BJ (cell line): ENCODE measurements around the gene GGACT. TPM values are rescaled to one million over a fixed set of nuclear protein-coding genes. Genes with fewer than 3 reads are reported as not detected.
A peak's percentile ranks its signal among the peaks of the same experiment; 100 is the strongest.

Experiments used
- CTCF ChIA-PET: fragments of 350-600 bp; formaldehyde crosslinking; extraction: SDS; loops from one replicate; lab custom pipeline; 2021; ENCODE audit warnings: antibody characterized with exemption, inconsistent platforms; lab: Yijun Ruan, JAX
- POLR2A ChIA-PET: fragments of 300-600 bp; sonication (Branson Sonifier 250); formaldehyde crosslinking; extraction: SDS; loops from one replicate; lab custom pipeline; 2021; ENCODE audit warnings: antibody characterized with exemption; lab: Charles Lee
- DNase-seq: peaks from one replicate; pipeline ENCODE4 v3.0.0-alpha.2; 2011; ENCODE audit warnings: low read depth
- H3K27me3 ChIP-seq: 2 replicates; pipeline ENCODE4 v1.6.0; 2011; ENCODE audit warnings: low read length; ENCODE audit not compliant: control insufficient read depth, insufficient read depth
- H3K36me3 ChIP-seq: 2 replicates; pipeline ENCODE4 v1.5.1; 2011; ENCODE audit warnings: low read length; ENCODE audit not compliant: control insufficient read depth, insufficient read depth
- H3K4me3 ChIP-seq: 2 replicates; pipeline ENCODE4 v1.5.1; 2011; ENCODE audit warnings: low read depth, mild to moderate bottlenecking, control low read depth, low read length
- polyA plus RNA-seq: library from polyadenylated mRNA; depleted of rRNA; stranded (reverse); fragments of >200 nt; gene quantifications from 2 replicates; pipeline ENCODE4 v1.2.3, GENCODE V29; 2011
- TF ChIP-seq, protein P1 (sequence below): IDR thresholded peaks from 2 replicates; pipeline ENCODE4 v1.5.1; 2011; ENCODE audit warnings: low read depth, mild to moderate bottlenecking, control low read depth, inconsistent platforms, low read length, moderate library complexity; ENCODE audit not compliant: insufficient read depth

The GGACT gene
- polyA plus RNA-seq, 1 experiment: 7.0 TPM

DNA sequence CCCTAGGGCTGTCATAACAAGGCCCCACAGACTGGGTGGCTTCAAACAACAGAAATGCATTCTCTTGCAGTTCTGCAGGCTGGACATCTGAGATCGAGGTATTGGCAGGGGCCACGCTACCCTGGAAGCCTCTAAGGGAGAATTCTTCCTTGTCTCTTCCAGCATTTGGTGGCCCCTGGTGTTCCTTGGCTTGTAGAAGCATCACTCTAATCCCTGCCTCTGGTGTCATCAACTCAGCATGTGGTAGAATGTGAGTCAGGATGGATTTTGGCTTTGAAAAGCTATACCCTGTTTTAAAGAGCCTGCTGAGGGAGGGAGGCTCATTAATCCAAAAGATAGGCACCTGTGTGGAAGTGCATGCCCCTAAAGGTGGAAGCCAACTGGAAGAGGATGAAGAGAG lies 7.9 kb upstream of the GGACT start:
- Histone ChIP-seq H3K4me3 (no peak overlapping the region), H3K27me3 (no peaks in the 10 kb centered on the region; the same call in 1 of the 2 replicates), H3K36me3 (no peaks in the 10 kb centered on the region)
- ChIA-PET CTCF (no interaction called here), POLR2A (no interaction called here)
- TF ChIP-seq, protein P1, sequence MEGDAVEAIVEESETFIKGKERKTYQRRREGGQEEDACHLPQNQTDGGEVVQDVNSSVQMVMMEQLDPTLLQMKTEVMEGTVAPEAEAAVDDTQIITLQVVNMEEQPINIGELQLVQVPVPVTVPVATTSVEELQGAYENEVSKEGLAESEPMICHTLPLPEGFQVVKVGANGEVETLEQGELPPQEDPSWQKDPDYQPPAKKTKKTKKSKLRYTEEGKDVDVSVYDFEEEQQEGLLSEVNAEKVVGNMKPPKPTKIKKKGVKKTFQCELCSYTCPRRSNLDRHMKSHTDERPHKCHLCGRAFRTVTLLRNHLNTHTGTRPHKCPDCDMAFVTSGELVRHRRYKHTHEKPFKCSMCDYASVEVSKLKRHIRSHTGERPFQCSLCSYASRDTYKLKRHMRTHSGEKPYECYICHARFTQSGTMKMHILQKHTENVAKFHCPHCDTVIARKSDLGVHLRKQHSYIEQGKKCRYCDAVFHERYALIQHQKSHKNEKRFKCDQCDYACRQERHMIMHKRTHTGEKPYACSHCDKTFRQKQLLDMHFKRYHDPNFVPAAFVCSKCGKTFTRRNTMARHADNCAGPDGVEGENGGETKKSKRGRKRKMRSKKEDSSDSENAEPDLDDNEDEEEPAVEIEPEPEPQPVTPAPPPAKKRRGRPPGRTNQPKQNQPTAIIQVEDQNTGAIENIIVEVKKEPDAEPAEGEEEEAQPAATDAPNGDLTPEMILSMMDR: no peak
- DNase-seq: no peak

DNA sequence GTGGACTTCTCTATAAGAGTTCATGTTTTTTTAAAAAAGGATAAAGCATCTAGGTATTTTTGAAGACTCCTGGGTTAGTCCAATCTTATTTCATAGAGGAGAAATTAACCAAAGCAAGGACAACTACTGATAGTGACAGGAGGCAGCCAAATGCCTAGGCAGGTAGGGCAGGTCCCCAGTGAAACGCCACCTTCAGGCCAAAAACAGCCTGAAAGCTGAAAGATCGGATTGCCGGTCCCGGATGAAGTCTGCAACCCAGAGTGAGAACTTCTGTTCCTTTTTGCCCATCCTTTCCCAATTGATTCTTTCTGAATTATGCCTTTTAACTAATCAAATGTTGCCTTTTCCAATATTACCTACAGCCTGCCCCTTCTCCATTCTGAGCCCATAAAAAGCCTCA lies 6.1 kb upstream of the GGACT start:
- ChIA-PET POLR2A (no interaction called here), CTCF (interaction anchor here (1.1 kb wide), 1 partner anchor 22 kb away, joined by 5 read pairs; no protein-coding TSS in a partner anchor)
- no peaks in the 10 kb centered on the region; the same call in 1 of the 2 replicates for H3K27me3 ChIP-seq
- no peaks in the 10 kb centered on the region for H3K36me3 ChIP-seq
- TF ChIP-seq, protein P1: 0 out of 2 replicates have a peak, but pooled peaks have one; percentile 13
- no peak for DNase-seq
- H3K4me3 ChIP-seq: no peak overlapping the region

DNA sequence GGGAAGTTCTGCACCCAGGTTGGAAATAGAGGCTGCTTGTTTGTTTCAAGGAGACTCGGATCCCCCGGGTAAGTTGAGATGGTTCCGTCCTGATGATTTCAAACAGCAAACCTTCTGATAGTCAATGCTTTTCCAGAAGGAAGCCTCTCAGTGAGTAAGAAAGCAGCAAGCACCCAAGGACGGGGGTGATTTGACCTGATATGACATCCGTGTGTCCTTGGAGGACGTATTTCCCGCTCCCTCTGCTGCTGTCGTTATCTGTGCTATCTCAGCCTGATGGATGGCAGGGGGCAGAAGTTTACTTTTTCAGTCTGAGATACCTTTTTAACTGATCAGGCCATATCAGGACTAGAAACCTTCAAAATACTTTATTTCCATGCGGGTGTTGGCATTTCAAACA lies 5.7 kb upstream of the GGACT start:
- ChIA-PET POLR2A (no interaction called here), CTCF (no interaction called here)
- TF ChIP-seq, protein P1: no peak

DNA sequence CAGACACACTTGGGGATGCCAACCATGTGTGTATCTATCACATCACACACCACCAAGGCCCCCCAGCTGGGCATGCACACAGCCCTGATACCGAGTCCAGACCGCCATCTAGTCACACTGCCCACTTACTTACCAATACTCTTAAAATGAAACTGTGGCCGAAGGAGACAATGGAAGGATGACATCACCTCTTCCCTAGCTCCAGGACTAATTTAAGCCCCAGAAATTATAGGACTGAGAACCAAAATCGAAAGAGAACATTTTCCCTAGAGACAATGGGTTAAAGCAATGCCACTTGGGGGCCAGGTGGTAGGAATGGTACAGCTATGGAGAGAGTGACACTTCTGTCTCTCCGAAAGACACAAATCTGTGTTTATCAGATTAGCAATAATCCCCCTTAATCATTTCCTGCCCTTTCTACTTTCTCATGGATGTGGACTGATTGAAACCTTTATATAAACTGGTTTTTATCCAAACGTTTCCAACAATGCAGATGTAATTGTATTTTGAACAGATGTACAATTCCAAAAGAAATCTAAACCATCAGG lies 663 bp upstream of the GGACT start:
- TF ChIP-seq, protein P1: no peak
- Histone ChIP-seq H3K36me3 (no peaks in the 10 kb centered on the region), H3K27me3 (no peaks in the 10 kb centered on the region; the same call in 1 of the 2 replicates), H3K4me3 (no peak overlapping the region)
- DNase-seq: no peak
- POLR2A ChIA-PET: no interaction called here
- CTCF ChIA-PET: interaction anchor here (0.7 to 3.2 kb wide), 8 partner anchors 9 to 48 kb away, joined by 3 to 35 read pairs (median 4); no protein-coding TSS in a partner anchor

More for the DNA sequence above, 5.7 kb upstream of the GGACT start:
- H3K4me3 ChIP-seq: no peak overlapping the region
- H3K36me3 ChIP-seq: no peaks in the 10 kb centered on the region
- DNase-seq: no peak
- no peaks in the 10 kb centered on the region; the same call in 1 of the 2 replicates for H3K27me3 ChIP-seq

DNA sequence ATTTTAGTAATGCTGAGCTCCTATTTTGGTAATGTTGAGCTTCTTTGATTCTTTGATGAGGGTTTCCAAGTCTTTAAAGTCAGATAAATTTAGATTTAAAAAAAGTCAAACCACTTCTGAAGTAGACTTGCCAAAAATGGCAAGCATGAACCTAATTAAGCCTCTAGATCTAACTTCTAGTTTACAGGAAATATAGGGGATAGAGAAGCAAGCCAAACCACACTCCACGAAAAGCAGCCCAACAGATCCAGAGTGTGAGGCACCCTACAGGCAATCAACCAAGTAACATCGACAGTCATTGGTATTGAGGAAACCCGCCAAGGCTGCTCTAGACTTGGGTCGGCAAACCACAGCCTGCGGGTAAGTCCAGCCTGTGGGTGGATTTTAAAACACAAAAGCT lies 3.7 kb downstream of the GGACT start:
- POLR2A ChIA-PET: interaction anchor here (0.7 kb wide), 1 partner anchor 26 kb away, joined by 9 read pairs; no protein-coding TSS in a partner anchor
- no peaks in the 10 kb centered on the region for H3K36me3 ChIP-seq

More for the DNA sequence above, 3.7 kb downstream of the GGACT start:
- no peak for DNase-seq
- TF ChIP-seq, protein P1: no peak
- Histone ChIP-seq H3K4me3 (no peak overlapping the region), H3K27me3 (no peaks in the 10 kb centered on the region; the same call in 1 of the 2 replicates)
- CTCF ChIA-PET: interaction anchor here (1.2 to 1.7 kb wide), 2 partner anchors 11 to 12 kb away, joined by 4 to 10 read pairs; no protein-coding TSS in a partner anchor
